ENCODE results near the gene REEP5. TPM values are rescaled to one million over a fixed set of nuclear protein-coding genes. Genes with fewer than 3 reads are reported as not detected.

The REEP5 gene
- polyA plus RNA-seq, 1 of the 3 experiments (the other 2 are of a cell fraction), result 124 TPM

DNA sequence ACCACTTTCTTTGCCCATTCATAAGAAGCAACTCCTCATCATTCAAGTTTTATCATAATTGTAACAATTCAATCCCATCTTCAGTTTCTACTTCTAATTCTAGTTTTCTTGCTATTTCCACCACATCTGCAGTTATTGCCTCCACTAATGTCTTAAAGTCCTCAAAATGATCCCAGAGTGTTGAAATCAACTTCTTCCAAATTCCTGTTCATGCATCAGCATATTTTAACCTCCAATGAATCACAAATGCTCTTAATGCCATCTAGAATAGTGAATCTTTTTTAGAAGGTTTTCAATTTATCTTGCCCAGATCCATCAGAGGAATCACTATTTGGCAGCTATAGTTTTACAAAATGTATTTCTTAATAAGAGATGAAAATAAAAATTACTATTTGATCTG is 64.2 kb downstream of the REEP5 start:
- DNase-seq, result no peak
- Histone ChIP-seq H2AFZ (ENCODE audit: low read depth) (no peak overlapping the region), H3K79me2 (ENCODE audit: insufficient read depth) (peaks cover 18% of the 10 kb centered on the region), H4K20me1 (ENCODE audit: insufficient read depth) (peaks cover 6% of the 10 kb centered on the region), H3K9ac (no peak overlapping the region), H3K36me3 (replicated peaks in 1 of 2; ENCODE audit: control insufficient read depth in 1 of 2, insufficient read depth in 2 of 2, low read length in 1 of 2) (peaks cover 2 to 3% of the 10 kb centered on the region in 2 experiments), H3K4me2 (no peak overlapping the region), H3F3A (replicated peaks; ENCODE audit: insufficient read depth) (peaks cover 3% of the 10 kb centered on the region), H3K9me3 (no peaks in the 10 kb centered on the region), H3K9me2 (no peaks in the 10 kb centered on the region), H3K27ac (ENCODE audit: low read depth in 2 of 2, low read length in 1 of 2) (no peak overlapping the region), H3K4me3 (ENCODE audit: low read depth in 2 of 2, low read length in 1 of 2) (no peak overlapping the region), H3K27me3 (ENCODE audit: insufficient read depth) (no peaks in the 10 kb centered on the region), H3K4me1 (ENCODE audit: control insufficient read depth in 1 of 2, insufficient read depth in 2 of 2, low read depth in 1 of 2, low read length in 1 of 2) (peaks cover 11% of the 10 kb centered on the region in 2 experiments; a peak in 3 of 4 replicates)
- ChIA-PET POLR2A (no interaction called here), CTCF (interaction anchor here (3.5 kb wide), 1 partner anchor 9 kb away, joined by 22 read pairs; no protein-coding TSS in a partner anchor)
- TF ChIP-seq, protein P1, sequence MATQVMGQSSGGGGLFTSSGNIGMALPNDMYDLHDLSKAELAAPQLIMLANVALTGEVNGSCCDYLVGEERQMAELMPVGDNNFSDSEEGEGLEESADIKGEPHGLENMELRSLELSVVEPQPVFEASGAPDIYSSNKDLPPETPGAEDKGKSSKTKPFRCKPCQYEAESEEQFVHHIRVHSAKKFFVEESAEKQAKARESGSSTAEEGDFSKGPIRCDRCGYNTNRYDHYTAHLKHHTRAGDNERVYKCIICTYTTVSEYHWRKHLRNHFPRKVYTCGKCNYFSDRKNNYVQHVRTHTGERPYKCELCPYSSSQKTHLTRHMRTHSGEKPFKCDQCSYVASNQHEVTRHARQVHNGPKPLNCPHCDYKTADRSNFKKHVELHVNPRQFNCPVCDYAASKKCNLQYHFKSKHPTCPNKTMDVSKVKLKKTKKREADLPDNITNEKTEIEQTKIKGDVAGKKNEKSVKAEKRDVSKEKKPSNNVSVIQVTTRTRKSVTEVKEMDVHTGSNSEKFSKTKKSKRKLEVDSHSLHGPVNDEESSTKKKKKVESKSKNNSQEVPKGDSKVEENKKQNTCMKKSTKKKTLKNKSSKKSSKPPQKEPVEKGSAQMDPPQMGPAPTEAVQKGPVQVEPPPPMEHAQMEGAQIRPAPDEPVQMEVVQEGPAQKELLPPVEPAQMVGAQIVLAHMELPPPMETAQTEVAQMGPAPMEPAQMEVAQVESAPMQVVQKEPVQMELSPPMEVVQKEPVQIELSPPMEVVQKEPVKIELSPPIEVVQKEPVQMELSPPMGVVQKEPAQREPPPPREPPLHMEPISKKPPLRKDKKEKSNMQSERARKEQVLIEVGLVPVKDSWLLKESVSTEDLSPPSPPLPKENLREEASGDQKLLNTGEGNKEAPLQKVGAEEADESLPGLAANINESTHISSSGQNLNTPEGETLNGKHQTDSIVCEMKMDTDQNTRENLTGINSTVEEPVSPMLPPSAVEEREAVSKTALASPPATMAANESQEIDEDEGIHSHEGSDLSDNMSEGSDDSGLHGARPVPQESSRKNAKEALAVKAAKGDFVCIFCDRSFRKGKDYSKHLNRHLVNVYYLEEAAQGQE (IDR thresholded peaks at IDR 0.05; ENCODE audit: low read depth, low read length), result no peak
- no peak for TF ChIP-seq EZH2phosphoT487 (IDR thresholded peaks at IDR 0.05; ENCODE audit: borderline replicate concordance, low read depth)
- no peak for TF ChIP-seq SIN3A (IDR thresholded peaks at IDR 0.05; ENCODE audit: borderline replicate concordance, low read depth, low read length)
- TF ChIP-seq NFIC (IDR thresholded peaks at IDR 0.05; ENCODE audit: borderline replicate concordance), result no peak
- no peak for TF ChIP-seq IRF3 (IDR thresholded peaks at IDR 0.05; ENCODE audit: low read depth, low read length)
- TF ChIP-seq TCF12 (IDR thresholded peaks at IDR 0.05), result no peak
- no peak for TF ChIP-seq FOXM1 (IDR thresholded peaks at IDR 0.05; ENCODE audit: low read depth)
- TF ChIP-seq ZBTB33 (IDR thresholded peaks at IDR 0.05; ENCODE audit: borderline replicate concordance, low read depth), result no peak
- TF ChIP-seq MXI1 (IDR thresholded peaks at IDR 0.05; ENCODE audit: low read depth, low read length), result no peak

DNA sequence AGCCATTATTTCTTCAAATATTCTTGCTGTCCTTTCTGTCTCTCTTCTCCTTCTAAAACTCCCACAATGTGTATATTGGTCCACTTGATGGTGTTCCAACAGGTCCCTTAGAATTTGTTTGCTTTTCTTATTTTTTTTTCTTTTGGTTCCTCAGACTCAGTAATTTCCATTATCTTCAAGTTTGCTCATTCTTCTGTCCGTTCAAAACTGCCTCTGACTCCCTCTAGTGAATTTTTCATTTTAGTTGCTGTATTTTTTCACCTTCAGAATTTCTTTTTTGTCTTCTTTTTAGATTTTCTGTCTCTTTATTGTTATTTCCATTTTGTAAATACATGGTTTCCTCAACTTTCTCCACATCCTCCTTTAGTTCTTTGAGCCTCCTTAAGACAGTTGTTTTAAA is 67.4 kb downstream of the REEP5 start:
- TF ChIP-seq GABPA (IDR thresholded peaks at IDR 0.05; ENCODE audit: low read depth) (no peak), NRF1 (IDR thresholded peaks at IDR 0.05; ENCODE audit: low read depth, low read length) (no peak), NFIC (IDR thresholded peaks at IDR 0.05; ENCODE audit: borderline replicate concordance) (no peak), CHD2 (IDR thresholded peaks at IDR 0.05; ENCODE audit: low read length, partially characterized antibody) (no peak), MXI1 (IDR thresholded peaks at IDR 0.05; ENCODE audit: low read depth, low read length) (no peak), FOXJ3 (CRISPR knock-in tag; IDR thresholded peaks at IDR 0.05) (no peak), RFX5 (IDR thresholded peaks at IDR 0.05; ENCODE audit: low read length) (no peak), RAD21 (IDR thresholded peaks at IDR 0.05; ENCODE audit: low read length) (no peak), FOSL2 (IDR thresholded peaks at IDR 0.05; ENCODE audit: borderline replicate concordance, low read depth) (no peak), FOXM1 (IDR thresholded peaks at IDR 0.05; ENCODE audit: low read depth) (no peak), POLR2AphosphoS5 (IDR thresholded peaks at IDR 0.05; ENCODE audit: low read depth, low read length) (no peak)
- TF ChIP-seq, protein P2, sequence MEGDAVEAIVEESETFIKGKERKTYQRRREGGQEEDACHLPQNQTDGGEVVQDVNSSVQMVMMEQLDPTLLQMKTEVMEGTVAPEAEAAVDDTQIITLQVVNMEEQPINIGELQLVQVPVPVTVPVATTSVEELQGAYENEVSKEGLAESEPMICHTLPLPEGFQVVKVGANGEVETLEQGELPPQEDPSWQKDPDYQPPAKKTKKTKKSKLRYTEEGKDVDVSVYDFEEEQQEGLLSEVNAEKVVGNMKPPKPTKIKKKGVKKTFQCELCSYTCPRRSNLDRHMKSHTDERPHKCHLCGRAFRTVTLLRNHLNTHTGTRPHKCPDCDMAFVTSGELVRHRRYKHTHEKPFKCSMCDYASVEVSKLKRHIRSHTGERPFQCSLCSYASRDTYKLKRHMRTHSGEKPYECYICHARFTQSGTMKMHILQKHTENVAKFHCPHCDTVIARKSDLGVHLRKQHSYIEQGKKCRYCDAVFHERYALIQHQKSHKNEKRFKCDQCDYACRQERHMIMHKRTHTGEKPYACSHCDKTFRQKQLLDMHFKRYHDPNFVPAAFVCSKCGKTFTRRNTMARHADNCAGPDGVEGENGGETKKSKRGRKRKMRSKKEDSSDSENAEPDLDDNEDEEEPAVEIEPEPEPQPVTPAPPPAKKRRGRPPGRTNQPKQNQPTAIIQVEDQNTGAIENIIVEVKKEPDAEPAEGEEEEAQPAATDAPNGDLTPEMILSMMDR (IDR thresholded peaks at IDR 0.05), result no peak
- H2AFZ ChIP-seq (ENCODE audit: low read depth), result no peak overlapping the region
- no peaks in the 10 kb centered on the region for H4K20me1 ChIP-seq (ENCODE audit: insufficient read depth)
- H3K79me2 ChIP-seq (ENCODE audit: insufficient read depth), result no peaks in the 10 kb centered on the region
- H3K36me3 ChIP-seq (replicated peaks in 1 of 2; ENCODE audit: control insufficient read depth in 1 of 2, insufficient read depth in 2 of 2, low read length in 1 of 2), result no peaks in the 10 kb centered on the region
- H3K9ac ChIP-seq, result no peak overlapping the region
- no peaks in the 10 kb centered on the region for H3K9me2 ChIP-seq
- no peak overlapping the region for H3K4me3 ChIP-seq (ENCODE audit: low read depth in 2 of 2, low read length in 1 of 2)
- H3F3A ChIP-seq (replicated peaks; ENCODE audit: insufficient read depth), result no peaks in the 10 kb centered on the region
- no peaks in the 10 kb centered on the region for H3K27me3 ChIP-seq (ENCODE audit: insufficient read depth)
- no peaks in the 10 kb centered on the region for H3K4me1 ChIP-seq (ENCODE audit: control insufficient read depth in 1 of 2, insufficient read depth in 2 of 2, low read depth in 1 of 2, low read length in 1 of 2)
- H3K4me2 ChIP-seq, result no peak overlapping the region
- H3K27ac ChIP-seq (ENCODE audit: low read depth in 2 of 2, low read length in 1 of 2), result no peak overlapping the region
- ChIA-PET POLR2A (no interaction called here), CTCF (interaction anchor here (1.0 kb wide), 2 partner anchors 67 to 163 kb away, joined by 3 read pairs; partner anchors contain the start of gene REEP5)
- H3K9me3 ChIP-seq, result no peaks in the 10 kb centered on the region
- WGBS (ENCODE audit: low lambda C conversion rate), result 27% methylated on average over 1 of the region's 1 CpG
- DNase-seq, result no peak

Measured in SK-N-SH (cell line).